Measurements from ENCODE around the gene HSH2D.

The HSH2D gene

GRCh38 chr19:16206046-16206605, 62.6 kb downstream of the HSH2D start:
- DNase-seq (ENCODE audit: low read depth) = no peak
- H3K4me3 ChIP-seq (ENCODE audit: low read depth, low read length) = no peak overlapping the region
- no peak for TF ChIP-seq CTCF (IDR thresholded peaks at IDR 0.05; ENCODE audit: low read depth, low read length, missing control alignments)

- TF ChIP-seq CTCF (IDR thresholded peaks at IDR 0.05; ENCODE audit: low read depth, low read length, missing control alignments) = no peak
- H3K4me3 ChIP-seq (ENCODE audit: low read depth, low read length) = no peak overlapping the region
- DNase-seq (ENCODE audit: low read depth) = no peak
These were observed 63.2 kb downstream of the HSH2D start for GRCh38 chr19:16206637-16207036.

- no peak for TF ChIP-seq CTCF (IDR thresholded peaks at IDR 0.05; ENCODE audit: low read depth, low read length, missing control alignments)
- H3K4me3 ChIP-seq (ENCODE audit: low read depth, low read length) = no peak overlapping the region
- DNase-seq (ENCODE audit: low read depth) = no peak
These were observed 63.6 kb downstream of the HSH2D start for GRCh38 chr19:16207063-16207462.

GRCh38 chr19:16207490-16208025, 64.1 kb downstream of the HSH2D start:
- no peak for TF ChIP-seq CTCF (IDR thresholded peaks at IDR 0.05; ENCODE audit: low read depth, low read length, missing control alignments)
- no peak overlapping the region for H3K4me3 ChIP-seq (ENCODE audit: low read depth, low read length)
- DNase-seq (ENCODE audit: low read depth) = no peak

All from GM12864 (cell line).